HG03095 (cell line): Measurements from ENCODE around the gene SLC26A4.
A peak's percentile ranks its signal among the peaks of the same experiment; 100 is the strongest.

ENCODE experiments used
- ATAC-seq: cut with Tn5 transposase; IDR thresholded peaks from one replicate; pipeline ENCODE4 v1.9.1; 2021; ENCODE audit warnings: moderate library complexity; ENCODE audit not compliant: unreplicated experiment

SLC26A4 gene

GRCh38 chr7:107693396-107693795 lies 32.8 kb downstream of the SLC26A4 start:
- no peak for ATAC-seq

- ATAC-seq, result no peak
Observed at GRCh38 chr7:107694386-107694785, 33.8 kb downstream of the SLC26A4 start.

- ATAC-seq, result no peak
Observed at GRCh38 chr7:107696330-107696946, 35.8 kb downstream of the SLC26A4 start.

GRCh38 chr7:107697321-107698049 lies 36.9 kb downstream of the SLC26A4 start:
- ATAC-seq, result no peak

- ATAC-seq, result no peak
Observed at GRCh38 chr7:107700570-107700969, 39.9 kb downstream of the SLC26A4 start.

- ATAC-seq, result no peak
Observed at GRCh38 chr7:107701191-107701590, 40.6 kb downstream of the SLC26A4 start.

- no peak for ATAC-seq
Observed at GRCh38 chr7:107703219-107703618, 42.6 kb downstream of the SLC26A4 start.

GRCh38 chr7:107703872-107704271 lies 43.2 kb downstream of the SLC26A4 start:
- ATAC-seq, result no peak

- no peak for ATAC-seq
Observed at GRCh38 chr7:107708956-107709355, 48.3 kb downstream of the SLC26A4 start.

GRCh38 chr7:107711301-107711700 lies 50.7 kb downstream of the SLC26A4 start:
- ATAC-seq, result no peak

- no peak for ATAC-seq
Observed at GRCh38 chr7:107712025-107712424, 51.4 kb downstream of the SLC26A4 start.

GRCh38 chr7:107712896-107713295 lies 52.3 kb downstream of the SLC26A4 start:
- no peak for ATAC-seq

- no peak for ATAC-seq
Observed at GRCh38 chr7:107715531-107715930, 54.9 kb downstream of the SLC26A4 start.

- ATAC-seq, result no peak
Observed at GRCh38 chr7:107718456-107719193, 58.0 kb downstream of the SLC26A4 start.

GRCh38 chr7:107721286-107721685 lies 60.7 kb downstream of the SLC26A4 start:
- ATAC-seq, result no peak

- no peak for ATAC-seq
Observed at GRCh38 chr7:107723255-107723654, 62.6 kb downstream of the SLC26A4 start.

- ATAC-seq, result no peak
Observed at GRCh38 chr7:107725138-107725740, 64.6 kb downstream of the SLC26A4 start.

- no peak for ATAC-seq
Observed at GRCh38 chr7:107726356-107727130, 65.9 kb downstream of the SLC26A4 start.

- no peak for ATAC-seq
Observed at GRCh38 chr7:107728276-107728675, 67.6 kb downstream of the SLC26A4 start.

- ATAC-seq, result peak; percentile 32
Observed at GRCh38 chr7:107742678-107743566, 82.3 kb downstream of the SLC26A4 start.
